Stimulated activated CD4-positive, alpha-beta T cell treated with anti-CD3 and anti-CD28 coated beads, Interleukin-2, amount 100 ng/mL, for 48 hours (primary cell): ENCODE data around the gene TOB2.
"Not testable (repeated sequence)": the region's sequence is repeated elsewhere in the genome, so short reads cannot be mapped to it uniquely, and the experiment has no call there.

ENCODE experiments used
- DNase-seq, 2 donors: peaks; one replicate each; pipeline ENCODE4 v3.0.0-alpha.2; 2020

The TOB2 gene

GRCh38 chr22:41425660-41426365, 20.8 kb downstream of the TOB2 start:
- no peak for DNase-seq

DNA sequence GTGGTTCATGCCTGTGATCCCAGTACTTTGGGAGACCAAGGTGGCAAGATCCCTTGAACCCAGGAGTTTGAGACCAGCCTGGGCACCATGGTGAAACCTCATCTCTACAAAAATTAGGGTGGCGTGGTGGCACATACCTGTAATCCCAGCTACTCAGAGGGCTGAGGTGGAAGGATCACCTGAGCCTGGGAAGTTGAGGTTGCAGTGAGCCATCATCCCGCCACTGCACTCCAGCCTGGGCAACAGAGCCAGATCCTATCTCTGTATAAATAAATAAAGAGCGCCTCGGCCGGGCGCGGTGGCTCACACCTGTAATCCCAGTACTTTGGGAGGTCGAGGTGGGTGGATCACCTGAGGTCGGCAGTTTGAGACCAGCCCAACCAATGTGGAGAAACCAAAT, 27.9 kb downstream of the TOB2 start:
- DNase-seq, result no peak

- DNase-seq, result no peak
Observed at GRCh38 chr22:41417622-41418390, 28.8 kb downstream of the TOB2 start.

GRCh38 chr22:41415554-41415953, 31.0 kb downstream of the TOB2 start:
- no peak for DNase-seq

DNA sequence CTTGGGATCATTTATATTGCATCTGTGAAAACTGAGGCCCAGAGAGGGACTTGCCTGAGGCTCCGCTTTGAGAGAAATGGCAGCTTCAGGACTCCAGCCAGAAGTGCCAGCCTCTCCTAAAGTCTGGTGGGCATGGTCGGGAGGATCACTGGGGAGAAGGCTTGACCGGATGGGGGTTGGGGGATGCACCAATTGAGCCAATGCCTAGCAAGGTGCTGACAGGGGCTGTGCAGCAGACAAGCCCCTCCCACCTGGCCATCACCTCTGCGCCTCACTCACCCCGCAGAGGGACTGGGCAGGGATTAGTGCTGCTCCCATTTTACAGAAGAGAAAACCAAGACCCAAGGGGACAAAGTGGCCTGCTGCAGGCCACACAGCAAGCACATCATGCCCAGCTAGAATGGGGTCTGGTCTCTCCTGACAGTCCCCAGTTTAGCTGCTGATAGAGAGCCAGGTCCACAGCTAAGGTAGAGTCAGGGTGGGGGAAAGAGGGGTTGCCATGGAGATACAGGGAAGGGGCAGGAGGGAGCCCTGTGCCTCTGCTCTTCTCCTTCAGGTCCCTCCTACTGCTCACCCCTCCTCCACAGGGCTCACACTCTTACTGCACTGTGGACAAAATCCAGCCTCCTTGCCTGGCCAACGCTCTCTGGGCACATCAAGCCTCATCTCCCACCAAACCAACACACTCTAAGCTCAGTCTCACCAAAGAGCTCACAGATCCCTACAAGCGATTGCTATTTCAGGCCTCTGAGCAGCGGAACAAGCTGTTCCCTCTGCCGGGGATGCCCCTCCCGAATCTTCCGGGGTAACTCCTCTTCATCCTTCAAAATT, 35.4 kb downstream of the TOB2 start:
- no peak for DNase-seq

DNA sequence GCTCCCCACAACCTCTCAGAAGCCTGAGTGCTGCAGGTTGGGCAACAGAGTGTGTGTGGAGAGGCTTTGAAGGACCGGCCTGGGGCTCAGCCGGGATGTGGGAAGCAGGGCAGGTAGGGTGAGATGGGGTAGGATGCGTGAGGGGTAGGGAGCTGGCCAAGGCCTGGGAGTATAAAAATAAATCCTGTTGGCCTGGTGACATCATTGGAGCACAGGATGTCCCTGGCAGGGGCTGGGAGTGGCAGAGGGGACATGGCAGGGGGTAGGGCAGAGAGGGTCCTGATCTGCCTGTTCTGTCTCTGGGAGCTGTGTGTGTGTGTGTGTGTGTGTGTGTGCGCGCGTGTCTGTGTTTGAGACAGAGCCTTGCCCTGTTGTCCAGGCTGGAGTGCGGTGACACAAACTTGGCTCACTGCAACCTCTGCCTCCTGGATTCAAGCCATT, 36.3 kb downstream of the TOB2 start:
- DNase-seq, result no peak

- DNase-seq, result no peak
Observed at GRCh38 chr22:41408665-41409064, 37.9 kb downstream of the TOB2 start.

DNA sequence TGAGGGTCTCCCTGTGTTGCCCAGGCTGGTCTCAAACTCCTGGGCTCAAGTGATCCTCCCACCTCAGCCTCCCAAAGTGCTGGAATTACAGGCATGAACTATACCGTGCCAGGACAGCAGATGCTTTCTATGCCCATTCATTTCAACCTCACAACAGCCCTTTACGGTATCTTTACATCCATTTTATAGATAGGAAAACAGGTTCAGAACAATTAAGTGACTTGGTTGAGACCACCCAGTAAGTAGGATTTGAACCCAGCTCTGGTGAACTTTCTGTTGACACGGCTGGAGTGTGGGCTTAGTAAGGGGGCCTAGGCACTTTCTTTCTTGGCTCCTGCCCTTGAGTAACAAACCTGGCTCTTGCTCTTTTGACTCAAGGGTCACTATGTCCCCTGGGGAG, 39.2 kb downstream of the TOB2 start:
- DNase-seq, result no peak

- no peak for DNase-seq
Observed at GRCh38 chr22:41406410-41406809, 40.2 kb downstream of the TOB2 start.

DNA sequence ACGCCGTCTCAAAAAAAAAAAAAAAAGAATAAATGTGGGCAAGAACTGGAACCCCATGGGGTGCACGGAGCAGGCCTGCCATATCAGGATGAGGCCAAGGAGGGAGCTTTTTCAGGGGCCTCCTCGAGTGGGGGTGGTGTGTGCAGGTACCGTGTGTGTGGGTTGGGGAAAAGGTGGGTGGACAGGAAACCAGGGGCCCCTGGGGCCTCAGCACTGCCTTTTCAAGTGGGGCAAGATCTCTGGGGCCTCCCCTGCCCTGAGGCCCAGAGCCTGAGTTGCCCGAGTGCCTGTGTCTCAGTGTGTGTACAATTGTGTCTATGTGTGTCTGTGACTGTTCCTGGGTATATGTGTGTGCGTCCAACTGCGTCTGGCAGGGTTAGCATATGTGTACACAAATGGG, 41.0 kb downstream of the TOB2 start:
- no peak for DNase-seq

- DNase-seq, result peak; percentile 84 to 85
Observed at GRCh38 chr22:41403532-41404318, 42.9 kb downstream of the TOB2 start.

- not testable (repeated sequence) for DNase-seq
Observed at GRCh38 chr22:41402851-41403250, 43.8 kb downstream of the TOB2 start.

- DNase-seq, result no peak
Observed at GRCh38 chr22:41401781-41402648, 44.6 kb downstream of the TOB2 start.

DNA sequence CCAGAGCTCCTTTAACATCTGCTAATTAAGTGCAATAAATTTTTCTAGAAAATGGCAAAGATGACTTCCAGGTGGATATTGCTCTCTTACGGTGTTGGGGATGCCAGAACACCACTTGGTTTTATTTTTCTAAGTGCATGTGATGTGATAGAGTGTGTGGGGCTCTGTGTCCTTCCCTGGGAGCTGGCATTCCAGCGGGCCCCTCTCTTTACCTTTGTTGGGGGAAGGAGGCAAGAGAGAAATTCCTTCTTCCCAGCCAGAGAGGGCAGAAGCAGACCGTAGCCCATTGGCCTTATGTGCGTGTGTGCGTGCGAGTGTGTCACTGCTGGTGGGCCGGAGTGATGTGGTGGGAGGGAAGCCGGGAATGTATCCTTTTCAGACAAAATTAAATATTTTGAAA, 47.7 kb downstream of the TOB2 start:
- no peak for DNase-seq

DNA sequence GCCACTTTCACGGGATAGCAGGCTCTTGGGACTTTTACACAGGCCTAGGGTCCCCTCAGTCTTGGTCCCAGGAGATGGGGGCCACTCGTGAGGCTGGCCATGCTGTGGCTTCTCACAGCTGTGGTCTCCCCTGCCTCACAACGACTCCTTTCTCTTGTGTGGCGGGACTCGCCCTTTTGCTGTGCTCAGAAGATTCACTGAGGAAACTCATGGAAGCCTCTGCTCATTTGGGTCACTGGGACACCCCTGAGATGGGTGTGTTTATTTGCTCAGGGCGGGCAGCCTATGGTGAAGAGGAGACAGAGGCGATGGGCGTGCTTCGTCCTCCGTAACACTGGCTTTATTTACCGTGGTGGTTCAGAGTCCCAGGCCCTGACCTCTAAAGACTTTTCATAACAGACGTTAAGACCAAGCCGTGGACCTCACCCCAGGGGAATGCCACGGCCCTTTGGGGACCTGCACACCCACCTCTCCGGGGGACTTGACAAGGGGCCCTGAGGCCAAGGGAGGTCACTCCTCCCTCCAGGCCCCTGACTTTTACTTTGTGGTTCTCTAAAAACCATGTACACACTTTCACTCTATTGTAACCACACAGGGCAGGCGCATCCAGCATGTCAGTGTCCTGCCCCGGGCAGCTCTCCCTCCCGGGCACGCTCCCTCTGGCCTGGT, 49.3 kb downstream of the TOB2 start:
- DNase-seq, result no peak

DNA sequence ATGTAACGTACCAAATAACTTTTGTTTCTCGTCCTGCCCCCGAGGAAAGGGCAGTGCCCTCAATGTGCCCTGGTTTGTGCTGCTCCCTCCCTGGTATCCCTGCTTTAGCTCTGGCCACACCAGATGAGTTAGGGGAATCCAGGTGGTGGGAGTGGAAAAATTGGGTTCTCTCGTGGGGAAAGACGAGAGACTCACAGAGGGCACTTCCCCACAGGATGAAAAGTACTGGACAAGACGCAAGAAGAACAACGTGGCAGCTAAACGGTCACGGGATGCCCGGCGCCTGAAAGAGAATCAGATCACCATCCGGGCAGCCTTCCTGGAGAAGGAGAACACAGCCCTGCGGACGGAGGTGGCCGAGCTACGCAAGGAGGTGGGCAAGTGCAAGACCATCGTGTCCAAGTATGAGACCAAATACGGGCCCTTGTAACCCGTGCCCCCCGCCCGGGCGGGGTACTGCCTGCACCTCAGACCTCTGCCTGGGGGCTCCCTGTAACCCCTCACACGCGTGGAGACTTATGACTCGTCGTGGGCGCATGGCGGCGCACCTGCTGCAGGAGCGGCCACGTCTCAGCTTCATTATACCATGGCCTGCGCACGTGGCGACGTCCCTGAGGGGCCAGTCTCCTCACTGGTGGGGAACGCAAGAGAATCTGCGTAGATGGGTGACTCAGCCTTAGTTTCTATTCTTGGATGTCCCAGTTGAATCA, 50.9 kb downstream of the TOB2 start:
- no peak for DNase-seq

- DNase-seq, result no peak
Observed at GRCh38 chr22:41394012-41394356, 52.6 kb downstream of the TOB2 start.

- no peak for DNase-seq
Observed at GRCh38 chr22:41387341-41387740, 59.3 kb downstream of the TOB2 start.

GRCh38 chr22:41384128-41384527, 62.5 kb downstream of the TOB2 start:
- no peak for DNase-seq
